ENCODE data around the gene ELL.

- TF ChIP-seq, protein P1, sequence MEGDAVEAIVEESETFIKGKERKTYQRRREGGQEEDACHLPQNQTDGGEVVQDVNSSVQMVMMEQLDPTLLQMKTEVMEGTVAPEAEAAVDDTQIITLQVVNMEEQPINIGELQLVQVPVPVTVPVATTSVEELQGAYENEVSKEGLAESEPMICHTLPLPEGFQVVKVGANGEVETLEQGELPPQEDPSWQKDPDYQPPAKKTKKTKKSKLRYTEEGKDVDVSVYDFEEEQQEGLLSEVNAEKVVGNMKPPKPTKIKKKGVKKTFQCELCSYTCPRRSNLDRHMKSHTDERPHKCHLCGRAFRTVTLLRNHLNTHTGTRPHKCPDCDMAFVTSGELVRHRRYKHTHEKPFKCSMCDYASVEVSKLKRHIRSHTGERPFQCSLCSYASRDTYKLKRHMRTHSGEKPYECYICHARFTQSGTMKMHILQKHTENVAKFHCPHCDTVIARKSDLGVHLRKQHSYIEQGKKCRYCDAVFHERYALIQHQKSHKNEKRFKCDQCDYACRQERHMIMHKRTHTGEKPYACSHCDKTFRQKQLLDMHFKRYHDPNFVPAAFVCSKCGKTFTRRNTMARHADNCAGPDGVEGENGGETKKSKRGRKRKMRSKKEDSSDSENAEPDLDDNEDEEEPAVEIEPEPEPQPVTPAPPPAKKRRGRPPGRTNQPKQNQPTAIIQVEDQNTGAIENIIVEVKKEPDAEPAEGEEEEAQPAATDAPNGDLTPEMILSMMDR (IDR thresholded peaks at IDR 0.05), result no peak
- TF ChIP-seq ZFX (IDR thresholded peaks at IDR 0.05; ENCODE audit: borderline replicate concordance), result no peak
Measured at GRCh38 chr19:18513868-18514267, 8.0 kb downstream of the ELL start.
